HCT116 (cell line): ENCODE results near the gene EEFSEC. TPM values are rescaled to one million over a fixed set of nuclear protein-coding genes. Genes with fewer than 3 reads are reported as not detected.

Experiments
- ATAC-seq: fragments of 200-7000 bp; cut with Tn5 transposase; 2 replicates; pipeline ENCODE4 v1.9.1; 2020; ENCODE audit warnings: mild to moderate bottlenecking, moderate library complexity
- BruUV-seq: library from RNA; stranded (reverse); fragments of 400-500 nt; replicated peaks from 2 replicates; lab custom pipeline; 2021; lab: Mats Ljungman, UMichigan
- CTCF ChIA-PET: fragments of 300-600 bp; sonication (Branson Sonifier 250); formaldehyde crosslinking; loops from one replicate; lab custom pipeline; 2021; ENCODE audit warnings: antibody characterized with exemption; lab: Charles Lee
- POLR2A ChIA-PET: fragments of 300-600, 350-600 bp; sonication (Branson Sonifier 250); formaldehyde crosslinking; loops from one replicate; lab custom pipeline; 2021; ENCODE audit warnings: antibody characterized with exemption; lab: Charles Lee
- RAD21 ChIA-PET, 2 experiments: fragments of 300-600 bp; sonication (Branson Sonifier 250); formaldehyde crosslinking; loops; one replicate each; lab custom pipeline; 2023; ENCODE audit warnings: low total read pairs in 2 of 2; ENCODE audit not compliant: uncharacterized antibody in 2 of 2, unreplicated experiment in 2 of 2, low non-redundant PET in 1 of 2; lab: Charles Lee
- DNase-seq: peaks from one replicate; pipeline ENCODE4 v3.0.0-alpha.2; 2010; ENCODE audit warnings: low read depth, low spot score
- H2AFZ ChIP-seq: fragments of 200-600 bp; shearing (Covaris generic), sonication (generic); 2 replicates; pipeline ENCODE4 v1.6.1; 2017; ENCODE audit warnings: low read depth, mixed run types, mixed read lengths, antibody characterized with exemption, low read length; ENCODE audit not compliant: poor library complexity, severe bottlenecking
- H3K27ac ChIP-seq: 2 replicates; pipeline ENCODE4 v1.5.1; 2012; ENCODE audit warnings: low read depth, low read length
- H3K27me3 ChIP-seq: fragments of 200-600 bp; sonication (generic); 2 replicates; pipeline ENCODE4 v1.6.1; 2016; ENCODE audit warnings: mixed run types, low read length, mixed read lengths; ENCODE audit not compliant: insufficient read depth
- H3K36me3 ChIP-seq, 2 experiments: fragments of 200-500 bp in 1 of 2; fragments of 200-600 bp in 1 of 2; sonication (Bioruptor generic) in 1 of 2; sonication (generic) in 1 of 2; 2 replicates each; pipeline versions ENCODE4 v1.5.1 to v1.6.1; 2014 to 2016; ENCODE audit warnings: low read length in 2 of 2, inconsistent platforms in 1 of 2, mixed read lengths in 1 of 2, mixed run types in 1 of 2; ENCODE audit not compliant: insufficient read depth in 2 of 2, control insufficient read depth in 1 of 2
- H3K4me1 ChIP-seq, 2 experiments: fragments of 200-600 bp in 1 of 2; sonication (generic) in 1 of 2; 2 replicates each; pipeline versions ENCODE4 v1.5.1 to v1.6.1; 2012 to 2017; ENCODE audit warnings: low read length in 2 of 2, inconsistent platforms in 1 of 2, mild to moderate bottlenecking in 1 of 2, mixed read lengths in 1 of 2, mixed run types in 1 of 2, moderate library complexity in 1 of 2; ENCODE audit not compliant: insufficient read depth in 2 of 2, control insufficient read depth in 1 of 2
- H3K4me2 ChIP-seq: fragments of 200-600 bp; sonication (generic); 2 replicates; pipeline ENCODE4 v1.6.1; 2017; ENCODE audit warnings: mixed run types, low read length, mixed read lengths
- H3K4me3 ChIP-seq, 2 experiments: fragments of 200-600 bp in 1 of 2; sonication (generic) in 1 of 2; replicated peaks in 1 of 2; 2 replicates each; pipeline ENCODE4 v1.5.1; 2011 to 2016; ENCODE audit warnings: low read length in 2 of 2, control low read depth in 1 of 2, low read depth in 1 of 2, mild to moderate bottlenecking in 1 of 2, mixed read lengths in 1 of 2, mixed run types in 1 of 2
- H3K79me2 ChIP-seq: fragments of 200-600 bp; sonication (generic); 2 replicates; pipeline ENCODE4 v1.6.1; 2017; ENCODE audit warnings: mild to moderate bottlenecking, mixed run types, low read length, moderate library complexity, mixed read lengths; ENCODE audit not compliant: insufficient read depth
- H3K9ac ChIP-seq: fragments of 200-600 bp; sonication (generic); 2 replicates; pipeline ENCODE4 v1.6.1; 2016; ENCODE audit warnings: low read length, mixed read lengths
- H3K9me2 ChIP-seq: fragments of 200-600 bp; sonication (generic), shearing (Covaris generic); 2 replicates; pipeline ENCODE4 v1.6.1; 2017; ENCODE audit warnings: mixed run types, mild to moderate bottlenecking, moderate library complexity; ENCODE audit not compliant: insufficient read depth
- H3K9me3 ChIP-seq, 2 experiments: fragments of 200-500 bp in 1 of 2; fragments of 200-600 bp in 1 of 2; sonication (Bioruptor generic) in 1 of 2; sonication (generic) in 1 of 2; 2 replicates each; pipeline ENCODE4 v1.6.1; 2014 to 2017; ENCODE audit warnings: low read length in 2 of 2, mixed read lengths in 2 of 2, inconsistent platforms in 1 of 2, low read depth in 1 of 2, mild to moderate bottlenecking in 1 of 2, mixed run types in 1 of 2, moderate library complexity in 1 of 2; ENCODE audit not compliant: control insufficient read depth in 1 of 2, insufficient read depth in 1 of 2
- H4K20me1 ChIP-seq: fragments of 200-600 bp; sonication (generic), shearing (Covaris generic); 2 replicates; pipeline ENCODE4 v1.6.1; 2017; ENCODE audit warnings: mixed run types, mild to moderate bottlenecking, moderate library complexity; ENCODE audit not compliant: insufficient read depth
- CBX3 ChIP-seq: IDR thresholded peaks from 2 replicates; pipeline ENCODE4 v1.6.1; 2012; ENCODE audit warnings: low read depth
- CEBPB ChIP-seq: IDR thresholded peaks from 2 replicates; pipeline ENCODE4 v1.6.1; 2012; ENCODE audit warnings: low read depth
- EGR1 ChIP-seq: IDR thresholded peaks from 2 replicates; pipeline ENCODE4 v1.6.1; 2012; ENCODE audit warnings: low read depth
- EZH2 ChIP-seq: fragments of 200-600 bp; sonication (generic); IDR thresholded peaks from 2 replicates; pipeline ENCODE4 v1.6.1; 2017; ENCODE audit warnings: antibody characterized with exemption, mixed run types
- EZH2phosphoT487 ChIP-seq: fragments of 200-600 bp; IDR thresholded peaks from 2 replicates; pipeline ENCODE4 v1.6.1; 2018; ENCODE audit warnings: antibody characterized with exemption, borderline replicate concordance
- FOSL1 ChIP-seq: IDR thresholded peaks from 2 replicates; pipeline ENCODE4 v1.6.1; 2012; ENCODE audit warnings: low read depth
- SP1 ChIP-seq: IDR thresholded peaks from 2 replicates; pipeline ENCODE4 v1.6.1; 2012; ENCODE audit warnings: low read depth
- intact Hi-C: fragments of 100-400 bp; cut with micrococcal nuclease; formaldehyde crosslinking; loops from 2 replicates; pipeline ENCODE4 v1.10.0; 2022
- total RNA-seq: library from RNA; stranded (reverse); gene quantifications from one replicate; pipeline ENCODE4 v1.2.1, GENCODE V29; 2021; ENCODE audit not compliant: unreplicated experiment
- TF ChIP-seq, protein P1 (sequence below): IDR thresholded peaks from 2 replicates; pipeline ENCODE4 v1.6.1; 2012; ENCODE audit warnings: low read depth
- TF ChIP-seq, protein P2 (sequence below): IDR thresholded peaks from 2 replicates; pipeline ENCODE4 v1.6.1; 2011; ENCODE audit warnings: mild to moderate bottlenecking, low read length, moderate library complexity; ENCODE audit not compliant: insufficient replicate concordance; ENCODE audit errors: extremely low read depth

The EEFSEC gene
- total RNA-seq, 1 experiment from 2014 or later, result 16.1 TPM

DNA sequence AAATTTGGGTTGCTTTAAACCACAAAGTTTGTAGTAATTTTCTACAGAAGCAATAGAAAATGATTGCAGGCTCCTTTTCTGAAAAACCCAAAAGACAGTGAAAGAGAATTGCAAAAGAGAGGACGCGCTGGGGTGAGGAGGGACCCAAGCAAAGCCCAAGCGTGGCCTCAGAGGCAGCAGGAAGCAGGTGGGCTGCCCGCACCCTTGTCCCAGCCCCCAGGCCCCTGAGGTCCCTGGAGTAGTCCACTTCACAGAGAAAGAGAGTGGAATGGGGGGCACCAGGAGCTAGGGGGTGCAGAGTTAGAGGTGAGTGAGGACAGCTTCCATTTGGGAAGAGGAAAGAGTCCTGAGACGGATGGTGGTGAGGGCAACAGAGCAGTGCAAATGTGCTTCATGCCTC is 301.8 kb downstream of the EEFSEC start:
- no peak overlapping the region for H3K9ac ChIP-seq
- H3K4me2 ChIP-seq, result no peak overlapping the region
- no peak overlapping the region for H3K4me3 ChIP-seq
- no peaks in the 10 kb centered on the region for H3K9me2 ChIP-seq
- H3K4me1 ChIP-seq, result no peaks in the 10 kb centered on the region
- DNase-seq (no peak), ATAC-seq (no peak)
- intact Hi-C loops, result no loop called here
- RAD21 ChIA-PET, result no interaction called here
- no TSS peak for BruUV-seq
- H3K9me3 ChIP-seq, result no peaks in the 10 kb centered on the region
- POLR2A ChIA-PET, result no interaction called here
- TF ChIP-seq SP1 (no peak), EZH2phosphoT487 (no peak), EGR1 (no peak), EZH2 (no peak), FOSL1 (no peak), CEBPB (no peak), CBX3 (no peak)
- TF ChIP-seq, protein P1, sequence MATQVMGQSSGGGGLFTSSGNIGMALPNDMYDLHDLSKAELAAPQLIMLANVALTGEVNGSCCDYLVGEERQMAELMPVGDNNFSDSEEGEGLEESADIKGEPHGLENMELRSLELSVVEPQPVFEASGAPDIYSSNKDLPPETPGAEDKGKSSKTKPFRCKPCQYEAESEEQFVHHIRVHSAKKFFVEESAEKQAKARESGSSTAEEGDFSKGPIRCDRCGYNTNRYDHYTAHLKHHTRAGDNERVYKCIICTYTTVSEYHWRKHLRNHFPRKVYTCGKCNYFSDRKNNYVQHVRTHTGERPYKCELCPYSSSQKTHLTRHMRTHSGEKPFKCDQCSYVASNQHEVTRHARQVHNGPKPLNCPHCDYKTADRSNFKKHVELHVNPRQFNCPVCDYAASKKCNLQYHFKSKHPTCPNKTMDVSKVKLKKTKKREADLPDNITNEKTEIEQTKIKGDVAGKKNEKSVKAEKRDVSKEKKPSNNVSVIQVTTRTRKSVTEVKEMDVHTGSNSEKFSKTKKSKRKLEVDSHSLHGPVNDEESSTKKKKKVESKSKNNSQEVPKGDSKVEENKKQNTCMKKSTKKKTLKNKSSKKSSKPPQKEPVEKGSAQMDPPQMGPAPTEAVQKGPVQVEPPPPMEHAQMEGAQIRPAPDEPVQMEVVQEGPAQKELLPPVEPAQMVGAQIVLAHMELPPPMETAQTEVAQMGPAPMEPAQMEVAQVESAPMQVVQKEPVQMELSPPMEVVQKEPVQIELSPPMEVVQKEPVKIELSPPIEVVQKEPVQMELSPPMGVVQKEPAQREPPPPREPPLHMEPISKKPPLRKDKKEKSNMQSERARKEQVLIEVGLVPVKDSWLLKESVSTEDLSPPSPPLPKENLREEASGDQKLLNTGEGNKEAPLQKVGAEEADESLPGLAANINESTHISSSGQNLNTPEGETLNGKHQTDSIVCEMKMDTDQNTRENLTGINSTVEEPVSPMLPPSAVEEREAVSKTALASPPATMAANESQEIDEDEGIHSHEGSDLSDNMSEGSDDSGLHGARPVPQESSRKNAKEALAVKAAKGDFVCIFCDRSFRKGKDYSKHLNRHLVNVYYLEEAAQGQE, result no peak
- TF ChIP-seq, protein P2, sequence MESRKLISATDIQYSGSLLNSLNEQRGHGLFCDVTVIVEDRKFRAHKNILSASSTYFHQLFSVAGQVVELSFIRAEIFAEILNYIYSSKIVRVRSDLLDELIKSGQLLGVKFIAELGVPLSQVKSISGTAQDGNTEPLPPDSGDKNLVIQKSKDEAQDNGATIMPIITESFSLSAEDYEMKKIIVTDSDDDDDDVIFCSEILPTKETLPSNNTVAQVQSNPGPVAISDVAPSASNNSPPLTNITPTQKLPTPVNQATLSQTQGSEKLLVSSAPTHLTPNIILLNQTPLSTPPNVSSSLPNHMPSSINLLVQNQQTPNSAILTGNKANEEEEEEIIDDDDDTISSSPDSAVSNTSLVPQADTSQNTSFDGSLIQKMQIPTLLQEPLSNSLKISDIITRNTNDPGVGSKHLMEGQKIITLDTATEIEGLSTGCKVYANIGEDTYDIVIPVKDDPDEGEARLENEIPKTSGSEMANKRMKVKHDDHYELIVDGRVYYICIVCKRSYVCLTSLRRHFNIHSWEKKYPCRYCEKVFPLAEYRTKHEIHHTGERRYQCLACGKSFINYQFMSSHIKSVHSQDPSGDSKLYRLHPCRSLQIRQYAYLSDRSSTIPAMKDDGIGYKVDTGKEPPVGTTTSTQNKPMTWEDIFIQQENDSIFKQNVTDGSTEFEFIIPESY, result no peak
- peaks cover 20% of the 10 kb centered on the region; the same call in 1 of the 2 replicates for H3K27me3 ChIP-seq
- no peak overlapping the region for H3K27ac ChIP-seq
- H3K36me3 ChIP-seq, result no peaks in the 10 kb centered on the region
- no peaks in the 10 kb centered on the region for H4K20me1 ChIP-seq
- no peak overlapping the region for H2AFZ ChIP-seq
- H3K79me2 ChIP-seq, result no peaks in the 10 kb centered on the region
- CTCF ChIA-PET, result no interaction called here
